Duodenal mucosa (tissue), 2 donors: Measurements from ENCODE around the gene FLNB.

Experiments used
- H3K27ac ChIP-seq: one replicate; pipeline ENCODE4 v1.7.0; 2013; ENCODE audit warnings: low read depth, low read length
- H3K27me3 ChIP-seq, 2 donors: one replicate each; pipeline ENCODE4 v1.7.0; 2013; ENCODE audit warnings: low read length in 2 of 2, control low read depth in 1 of 2; ENCODE audit not compliant: insufficient read depth in 2 of 2, control insufficient read depth in 1 of 2
- H3K36me3 ChIP-seq, 2 donors: one replicate each; pipeline ENCODE4 v1.7.0; 2013; ENCODE audit warnings: low read length in 2 of 2, control low read depth in 1 of 2; ENCODE audit not compliant: insufficient read depth in 2 of 2, control insufficient read depth in 1 of 2
- H3K4me1 ChIP-seq, 2 donors: one replicate each; pipeline ENCODE4 v1.7.0; 2013; ENCODE audit warnings: low read length in 2 of 2, control low read depth in 1 of 2; ENCODE audit not compliant: insufficient read depth in 2 of 2, control insufficient read depth in 1 of 2
- H3K4me3 ChIP-seq, 2 donors: one replicate each; pipeline ENCODE4 v1.7.0; 2013; ENCODE audit warnings: low read length in 2 of 2, low read depth in 1 of 2
- H3K9ac ChIP-seq, 2 donors: one replicate each; pipeline ENCODE4 v1.7.0; 2013; ENCODE audit warnings: low read length in 2 of 2, low read depth in 1 of 2
- H3K9me3 ChIP-seq, 2 donors: one replicate each; pipeline ENCODE4 v1.7.0; 2013; ENCODE audit warnings: low read length in 2 of 2, control low read depth in 1 of 2; ENCODE audit not compliant: control insufficient read depth in 1 of 2

FLNB gene

GRCh38 chr3:58204720-58205119, 196.5 kb downstream of the FLNB start:
- Histone ChIP-seq H3K9me3 (no peaks in the 10 kb centered on the region), H3K9ac (no peak overlapping the region), H3K4me1 (peaks cover 0 to 11% of the 10 kb centered on the region in 2 donors), H3K27me3 (no peaks in the 10 kb centered on the region), H3K4me3 (no peak overlapping the region), H3K36me3 (no peaks in the 10 kb centered on the region), H3K27ac (no peak overlapping the region)

- Histone ChIP-seq H3K27me3 (no peaks in the 10 kb centered on the region), H3K4me1 (peaks cover 0 to 13% of the 10 kb centered on the region in 2 donors), H3K4me3 (no peak overlapping the region), H3K9ac (no peak overlapping the region), H3K27ac (no peak overlapping the region), H3K9me3 (no peaks in the 10 kb centered on the region), H3K36me3 (no peaks in the 10 kb centered on the region)
These were observed 197.8 kb downstream of the FLNB start for GRCh38 chr3:58205981-58206380.

GRCh38 chr3:58206406-58207011, 198.3 kb downstream of the FLNB start:
- no peaks in the 10 kb centered on the region for H3K36me3 ChIP-seq
- H3K4me3 ChIP-seq: no peak overlapping the region
- no peak overlapping the region for H3K27ac ChIP-seq
- no peaks in the 10 kb centered on the region for H3K27me3 ChIP-seq
- H3K9me3 ChIP-seq: no peaks in the 10 kb centered on the region
- peaks cover 0 to 9% of the 10 kb centered on the region in 2 donors for H3K4me1 ChIP-seq
- no peak overlapping the region for H3K9ac ChIP-seq

- Histone ChIP-seq H3K27ac (no peak overlapping the region), H3K9me3 (no peaks in the 10 kb centered on the region), H3K4me1 (peaks cover 0 to 9% of the 10 kb centered on the region in 2 donors), H3K4me3 (no peak overlapping the region), H3K36me3 (no peaks in the 10 kb centered on the region), H3K9ac (no peak overlapping the region), H3K27me3 (no peaks in the 10 kb centered on the region)
These were observed 199.7 kb downstream of the FLNB start for GRCh38 chr3:58207954-58208353.

GRCh38 chr3:58209933-58210332, 201.7 kb downstream of the FLNB start:
- Histone ChIP-seq H3K4me1 (peaks cover 8 to 9% of the 10 kb centered on the region in 2 donors), H3K27ac (no peak overlapping the region), H3K9me3 (no peaks in the 10 kb centered on the region), H3K36me3 (no peaks in the 10 kb centered on the region), H3K4me3 (no peak overlapping the region), H3K27me3 (no peaks in the 10 kb centered on the region), H3K9ac (no peak overlapping the region)

- Histone ChIP-seq H3K27me3 (no peaks in the 10 kb centered on the region), H3K4me3 (peak within 1 kb of the TSS in 1 of 2 donors; percentile 4), H3K9ac (no peak within 1 kb of the TSS), H3K9me3 (no peaks in the 10 kb centered on the region), H3K36me3 (no peaks in the 10 kb centered on the region), H3K4me1 (peaks cover 9 to 11% of the 10 kb centered on the region in 2 donors), H3K27ac (no peak within 1 kb of the TSS)
These were observed 202.7 kb downstream of the FLNB start, which contains the start of gene DNASE1L3 for GRCh38 chr3:58210761-58211460. DNASE1L3 (minus strand) TSS chr3:58210972; CDS start chr3:58210906, 66 bp downstream.

GRCh38 chr3:58214484-58215316, 206.5 kb downstream of the FLNB start:
- Histone ChIP-seq H3K4me3 (no peak overlapping the region), H3K27me3 (no peaks in the 10 kb centered on the region), H3K9ac (no peak overlapping the region), H3K36me3 (no peaks in the 10 kb centered on the region), H3K27ac (no peak overlapping the region), H3K4me1 (peaks cover 17 to 19% of the 10 kb centered on the region in 2 donors), H3K9me3 (no peaks in the 10 kb centered on the region)

- Histone ChIP-seq H3K9me3 (no peaks in the 10 kb centered on the region), H3K27me3 (no peaks in the 10 kb centered on the region), H3K27ac (no peak overlapping the region), H3K4me3 (no peak overlapping the region), H3K36me3 (no peaks in the 10 kb centered on the region), H3K4me1 (peaks cover 10 to 19% of the 10 kb centered on the region in 2 donors), H3K9ac (no peak overlapping the region)
These were observed 207.2 kb downstream of the FLNB start for GRCh38 chr3:58215317-58216025.

- H3K27ac ChIP-seq: no peak overlapping the region
- no peaks in the 10 kb centered on the region for H3K27me3 ChIP-seq
- no peak overlapping the region for H3K4me3 ChIP-seq
- no peaks in the 10 kb centered on the region for H3K9me3 ChIP-seq
- no peaks in the 10 kb centered on the region for H3K36me3 ChIP-seq
- H3K9ac ChIP-seq: no peak overlapping the region
- H3K4me1 ChIP-seq: peaks cover 10 to 19% of the 10 kb centered on the region in 2 donors
These were observed 208.4 kb downstream of the FLNB start for GRCh38 chr3:58216496-58217195.
